Measurements from ENCODE around the gene TBC1D14. TPM values are rescaled to one million over a fixed set of nuclear protein-coding genes. Genes with fewer than 3 reads are reported as not detected.

Gene TBC1D14
- total RNA-seq, 1 experiment from 2014 or later = 36.3 TPM

DNA sequence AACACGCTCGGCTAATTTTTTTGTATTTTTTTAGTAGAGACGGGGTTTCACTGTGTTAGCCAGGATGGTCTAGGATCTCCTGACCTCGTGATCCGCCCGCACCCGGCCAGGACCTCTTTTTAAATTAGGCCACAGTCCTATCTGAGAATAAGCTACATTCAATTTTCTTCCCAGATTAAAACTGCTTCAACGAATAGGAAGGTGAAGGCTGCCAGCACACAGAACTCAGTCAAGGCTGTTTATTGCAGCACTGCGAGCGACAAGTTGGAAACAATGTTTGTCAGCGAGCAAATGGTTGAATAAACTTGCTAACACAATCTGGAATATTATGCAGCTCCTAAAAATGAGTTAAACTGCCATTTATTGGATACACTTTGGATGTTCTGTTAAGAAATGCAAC lies 156.4 kb downstream of the TBC1D14 start:
- Histone ChIP-seq H3K36me3 (ENCODE audit: control insufficient read depth, insufficient read depth, low read length) (peaks cover 5% of the 10 kb centered on the region), H3K27me3 (ENCODE audit: control insufficient read depth, insufficient read depth, low read length) (no peaks in the 10 kb centered on the region), H3K9me3 (ENCODE audit: control insufficient read depth, insufficient read depth, low read depth, low read length) (no peaks in the 10 kb centered on the region), H3K4me3 (ENCODE audit: low read depth in 2 of 2, low read length in 2 of 2) (peak overlapping the region in 1 of 2 experiments; percentile 84; a peak in 1 of 4 replicates), H3K27ac (ENCODE audit: low read length) (no peak overlapping the region; the same call in 1 of the 2 replicates), H3K4me1 (ENCODE audit: control insufficient read depth, insufficient read depth, low read length) (peaks cover 10% of the 10 kb centered on the region)
- CTCF ChIA-PET = no interaction called here
- in situ Hi-C loops (cut with HindIII; ENCODE audit: low pct_unique_long_range_greater_than_20kb, low sequenced_read_pairs) (no loop called here), intact Hi-C loops (cut with micrococcal nuclease; ENCODE audit: unreplicated experiment) (no loop called here)
- TF ChIP-seq POLR2AphosphoS5 (IDR thresholded peaks at IDR 0.05; ENCODE audit: low read depth, low read length) (no peak), REST (IDR thresholded peaks at IDR 0.05; ENCODE audit: insufficient read depth in 1 of 2, low read depth in 2 of 2, low read length in 1 of 2) (no peak), TCF7L2 (IDR thresholded peaks at IDR 0.05; ENCODE audit: low read depth, low read length) (no peak), SIN3A (IDR thresholded peaks at IDR 0.05; ENCODE audit: borderline replicate concordance, insufficient read depth, low read depth, low read length) (no peak)
- TF ChIP-seq, protein P1, sequence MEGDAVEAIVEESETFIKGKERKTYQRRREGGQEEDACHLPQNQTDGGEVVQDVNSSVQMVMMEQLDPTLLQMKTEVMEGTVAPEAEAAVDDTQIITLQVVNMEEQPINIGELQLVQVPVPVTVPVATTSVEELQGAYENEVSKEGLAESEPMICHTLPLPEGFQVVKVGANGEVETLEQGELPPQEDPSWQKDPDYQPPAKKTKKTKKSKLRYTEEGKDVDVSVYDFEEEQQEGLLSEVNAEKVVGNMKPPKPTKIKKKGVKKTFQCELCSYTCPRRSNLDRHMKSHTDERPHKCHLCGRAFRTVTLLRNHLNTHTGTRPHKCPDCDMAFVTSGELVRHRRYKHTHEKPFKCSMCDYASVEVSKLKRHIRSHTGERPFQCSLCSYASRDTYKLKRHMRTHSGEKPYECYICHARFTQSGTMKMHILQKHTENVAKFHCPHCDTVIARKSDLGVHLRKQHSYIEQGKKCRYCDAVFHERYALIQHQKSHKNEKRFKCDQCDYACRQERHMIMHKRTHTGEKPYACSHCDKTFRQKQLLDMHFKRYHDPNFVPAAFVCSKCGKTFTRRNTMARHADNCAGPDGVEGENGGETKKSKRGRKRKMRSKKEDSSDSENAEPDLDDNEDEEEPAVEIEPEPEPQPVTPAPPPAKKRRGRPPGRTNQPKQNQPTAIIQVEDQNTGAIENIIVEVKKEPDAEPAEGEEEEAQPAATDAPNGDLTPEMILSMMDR (IDR thresholded peaks at IDR 0.05) = no peak
- ATAC-seq (no peak), DNase-seq (ENCODE audit: low read depth, low spot score) (no peak)
- POLR2A ChIA-PET = no interaction called here
- no TSS peak for BruUV-seq (replicated peaks)

DNA sequence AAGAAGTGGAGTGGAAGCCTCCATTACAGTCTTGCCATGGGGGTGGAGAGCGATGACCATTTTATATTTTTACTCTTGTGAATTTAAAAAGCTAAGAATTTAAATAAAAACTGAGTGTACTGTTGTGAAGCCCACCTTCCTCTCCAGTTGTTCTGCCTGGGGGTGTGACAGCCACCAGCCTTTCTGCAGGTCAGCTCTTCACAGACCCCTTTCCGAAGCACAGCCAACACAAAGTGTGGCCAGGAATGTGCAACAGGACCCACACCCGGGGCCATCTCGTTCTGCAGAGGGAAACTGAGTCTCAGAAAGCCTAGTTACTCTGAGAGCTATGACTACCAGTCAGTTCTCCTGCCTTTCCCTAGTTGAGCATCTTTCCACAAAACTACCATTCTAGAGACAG lies 156.9 kb downstream of the TBC1D14 start:
- in situ Hi-C loops (cut with HindIII; ENCODE audit: low pct_unique_long_range_greater_than_20kb, low sequenced_read_pairs) = no loop called here
- POLR2A ChIA-PET = no interaction called here
- TF ChIP-seq TCF7L2 (IDR thresholded peaks at IDR 0.05; ENCODE audit: low read depth, low read length) = no peak
- TF ChIP-seq REST (IDR thresholded peaks at IDR 0.05; ENCODE audit: insufficient read depth in 1 of 2, low read depth in 2 of 2, low read length in 1 of 2) = no peak
- TF ChIP-seq, protein P1 (IDR thresholded peaks at IDR 0.05) = no peak
- TF ChIP-seq SIN3A (IDR thresholded peaks at IDR 0.05; ENCODE audit: borderline replicate concordance, insufficient read depth, low read depth, low read length) = no peak
- TF ChIP-seq POLR2AphosphoS5 (IDR thresholded peaks at IDR 0.05; ENCODE audit: low read depth, low read length) = no peak

More for the DNA sequence above, 156.9 kb downstream of the TBC1D14 start:
- peak overlapping the region; percentile 84 for H3K27ac ChIP-seq (ENCODE audit: low read length)
- peak overlapping the region; percentile 72 to 84 for H3K4me3 ChIP-seq (ENCODE audit: low read depth in 2 of 2, low read length in 2 of 2)
- TSS peak; percentile 82 for BruUV-seq (replicated peaks)
- no peaks in the 10 kb centered on the region for H3K27me3 ChIP-seq (ENCODE audit: control insufficient read depth, insufficient read depth, low read length)
- H3K36me3 ChIP-seq (ENCODE audit: control insufficient read depth, insufficient read depth, low read length) = peaks cover 5% of the 10 kb centered on the region
- H3K9me3 ChIP-seq (ENCODE audit: control insufficient read depth, insufficient read depth, low read depth, low read length) = no peaks in the 10 kb centered on the region
- DNase-seq (ENCODE audit: low read depth, low spot score) (no peak), ATAC-seq (no peak)
- CTCF ChIA-PET = no interaction called here
- intact Hi-C loops (cut with micrococcal nuclease; ENCODE audit: unreplicated experiment) = no loop called here
- peaks cover 10% of the 10 kb centered on the region for H3K4me1 ChIP-seq (ENCODE audit: control insufficient read depth, insufficient read depth, low read length)
